GM18498 (cell line): ENCODE data around the gene FAM219B.
A peak's percentile ranks its signal among the peaks of the same experiment; 100 is the strongest.
"Not testable (repeated sequence)": the region's sequence is repeated elsewhere in the genome, so short reads cannot be mapped to it uniquely, and the experiment has no call there.

Experiments
- ATAC-seq: cut with Tn5 transposase; IDR thresholded peaks from one replicate; pipeline ENCODE4 v1.9.1; 2021; ENCODE audit warnings: mild to moderate bottlenecking, moderate library complexity; ENCODE audit not compliant: unreplicated experiment

Gene FAM219B

GRCh38 chr15:74906450-74907162 is at the start of gene FAM219B:
TSS of gene FAM219B (minus strand) at chr15:74906851. CDS start at chr15:74906800, 51 bp downstream.
- ATAC-seq, result peak; percentile 89

- peak; percentile 58 for ATAC-seq
These were observed 49.4 kb upstream of the FAM219B start for GRCh38 chr15:74955796-74956647.

GRCh38 chr15:74955017-74955416 is 48.4 kb upstream of the FAM219B start:
- no peak for ATAC-seq

GRCh38 chr15:74954515-74954914 is 47.9 kb upstream of the FAM219B start:
- ATAC-seq, result no peak

GRCh38 chr15:74951006-74951405 is 44.4 kb upstream of the FAM219B start:
- ATAC-seq, result no peak

GRCh38 chr15:74950078-74950908 is 43.6 kb upstream of the FAM219B start:
- ATAC-seq, result peak; percentile 44

GRCh38 chr15:74937590-74938371 is 31.1 kb upstream of the FAM219B start, which contains the start of gene COX5A:
TSS of gene COX5A (minus strand) at chr15:74938073. CDS start at chr15:74938014, 59 bp downstream.
- peak; percentile 92 for ATAC-seq

GRCh38 chr15:74937272-74937589 is 30.6 kb upstream of the FAM219B start:
- no peak for ATAC-seq

GRCh38 chr15:74935193-74935592 is 28.5 kb upstream of the FAM219B start:
- not testable (repeated sequence) for ATAC-seq

GRCh38 chr15:74933573-74933972 is 26.9 kb upstream of the FAM219B start:
- ATAC-seq, result no peak

- no peak for ATAC-seq
These were observed 22.1 kb upstream of the FAM219B start for GRCh38 chr15:74928771-74929198.

- no peak for ATAC-seq
These were observed 17.9 kb upstream of the FAM219B start for GRCh38 chr15:74924525-74924924.

GRCh38 chr15:74920456-74920855 is 13.8 kb upstream of the FAM219B start:
- ATAC-seq, result no peak

GRCh38 chr15:74917676-74918075 is 11.0 kb upstream of the FAM219B start:
- no peak for ATAC-seq

- ATAC-seq, result not testable (repeated sequence)
These were observed 7.1 kb upstream of the FAM219B start for GRCh38 chr15:74913799-74914198.

GRCh38 chr15:74913041-74913440 is 6.4 kb upstream of the FAM219B start:
- no peak for ATAC-seq

- no peak for ATAC-seq
These were observed 2.0 kb upstream of the FAM219B start for GRCh38 chr15:74908635-74909034.

GRCh38 chr15:74907163-74907870 is 666 bp upstream of the FAM219B start:
- no peak for ATAC-seq

- no peak for ATAC-seq
These were observed 593 bp downstream of the FAM219B start for GRCh38 chr15:74906067-74906449.
